ENCODE data around the gene GLI3.

GLI3 gene

GRCh38 chr7:42214060-42214679, 22.8 kb downstream of the GLI3 start:
- Histone ChIP-seq H3K36me3 (ENCODE audit: control insufficient read depth in 1 of 2, insufficient read depth in 2 of 2, low read length in 2 of 2) (no peaks in the 10 kb centered on the region), H2BK5ac (ENCODE audit: low read depth, low read length, poor library complexity) (no peak overlapping the region), H2AFZ (ENCODE audit: insufficient read depth, low read length, poor library complexity) (no peak overlapping the region), H3K18ac (ENCODE audit: low read length) (no peak overlapping the region), H3K79me2 (ENCODE audit: control insufficient read depth, insufficient read depth, low read length, poor library complexity) (no peaks in the 10 kb centered on the region), H4K12ac (ENCODE audit: low read depth, low read length) (no peak overlapping the region), H3K14ac (ENCODE audit: low read length) (no peak overlapping the region), H3K4me1 (ENCODE audit: control insufficient read depth in 1 of 2, insufficient read depth in 2 of 2, low read length in 2 of 2) (peaks cover 0 to 7% of the 10 kb centered on the region in 2 experiments), H3K4me3 (ENCODE audit: low read depth, low read length) (no peak overlapping the region), H4K8ac (ENCODE audit: low read depth, low read length) (no peak overlapping the region), H3K9ac (ENCODE audit: low read length) (no peak overlapping the region), H2BK120ac (ENCODE audit: insufficient read depth, low read length, poor library complexity) (no peak overlapping the region), H3K79me1 (ENCODE audit: low read length) (no peaks in the 10 kb centered on the region), H3K9me3 (ENCODE audit: insufficient read depth, low read depth, low read length) (no peaks in the 10 kb centered on the region), H3K27ac (ENCODE audit: low read depth, low read length) (no peak overlapping the region), H3K23ac (ENCODE audit: low read length) (no peak overlapping the region), H3K4ac (ENCODE audit: low read depth, low read length) (no peak overlapping the region), H4K91ac (ENCODE audit: low read depth, low read length) (no peak overlapping the region), H2BK12ac (ENCODE audit: low read length) (no peak overlapping the region), H2AK5ac (ENCODE audit: low read length) (no peak overlapping the region), H3K4me2 (ENCODE audit: low read length) (no peak overlapping the region), H3K27me3 (ENCODE audit: insufficient read depth, low read length) (no peaks in the 10 kb centered on the region)
- DNase-seq = no peak
- no CpG with 5 or more reads among the region's 8 CpGs for WGBS (ENCODE audit: extremely low coverage, insufficient coverage, insufficient read length)

GRCh38 chr7:42213093-42213492, 23.9 kb downstream of the GLI3 start:
- H3K27me3 ChIP-seq (ENCODE audit: insufficient read depth, low read length) = no peaks in the 10 kb centered on the region
- WGBS (ENCODE audit: extremely low coverage, insufficient coverage, insufficient read length) = no CpG with 5 or more reads among the region's 3 CpGs
- no peaks in the 10 kb centered on the region for H3K79me1 ChIP-seq (ENCODE audit: low read length)
- no peak overlapping the region for H3K9ac ChIP-seq (ENCODE audit: low read length)
- H4K91ac ChIP-seq (ENCODE audit: low read depth, low read length) = no peak overlapping the region
- H2AK5ac ChIP-seq (ENCODE audit: low read length) = no peak overlapping the region
- no peak overlapping the region for H3K27ac ChIP-seq (ENCODE audit: low read depth, low read length)
- H3K9me3 ChIP-seq (ENCODE audit: insufficient read depth, low read depth, low read length) = no peaks in the 10 kb centered on the region
- H3K4me3 ChIP-seq (ENCODE audit: low read depth, low read length) = no peak overlapping the region
- no peak for DNase-seq
- H2BK12ac ChIP-seq (ENCODE audit: low read length) = no peak overlapping the region
- H2BK5ac ChIP-seq (ENCODE audit: low read depth, low read length, poor library complexity) = no peak overlapping the region
- no peaks in the 10 kb centered on the region for H3K79me2 ChIP-seq (ENCODE audit: control insufficient read depth, insufficient read depth, low read length, poor library complexity)
- H3K23ac ChIP-seq (ENCODE audit: low read length) = no peak overlapping the region
- H3K4me2 ChIP-seq (ENCODE audit: low read length) = no peak overlapping the region
- H4K8ac ChIP-seq (ENCODE audit: low read depth, low read length) = no peak overlapping the region
- H3K4ac ChIP-seq (ENCODE audit: low read depth, low read length) = no peak overlapping the region
- H4K12ac ChIP-seq (ENCODE audit: low read depth, low read length) = no peak overlapping the region
- no peaks in the 10 kb centered on the region for H3K36me3 ChIP-seq (ENCODE audit: control insufficient read depth in 1 of 2, insufficient read depth in 2 of 2, low read length in 2 of 2)
- H3K18ac ChIP-seq (ENCODE audit: low read length) = no peak overlapping the region
- peaks cover 0 to 7% of the 10 kb centered on the region in 2 experiments for H3K4me1 ChIP-seq (ENCODE audit: control insufficient read depth in 1 of 2, insufficient read depth in 2 of 2, low read length in 2 of 2)
- no peak overlapping the region for H2AFZ ChIP-seq (ENCODE audit: insufficient read depth, low read length, poor library complexity)
- H2BK120ac ChIP-seq (ENCODE audit: insufficient read depth, low read length, poor library complexity) = no peak overlapping the region
- no peak overlapping the region for H3K14ac ChIP-seq (ENCODE audit: low read length)

GRCh38 chr7:42212541-42213090, 24.4 kb downstream of the GLI3 start:
- no peak overlapping the region for H2AFZ ChIP-seq (ENCODE audit: insufficient read depth, low read length, poor library complexity)
- no peak overlapping the region for H2AK5ac ChIP-seq (ENCODE audit: low read length)
- no peak for DNase-seq
- H3K4ac ChIP-seq (ENCODE audit: low read depth, low read length) = no peak overlapping the region
- no peak overlapping the region for H4K12ac ChIP-seq (ENCODE audit: low read depth, low read length)
- H3K27me3 ChIP-seq (ENCODE audit: insufficient read depth, low read length) = no peaks in the 10 kb centered on the region
- H3K79me2 ChIP-seq (ENCODE audit: control insufficient read depth, insufficient read depth, low read length, poor library complexity) = no peaks in the 10 kb centered on the region
- no peak overlapping the region for H3K27ac ChIP-seq (ENCODE audit: low read depth, low read length)
- no peak overlapping the region for H3K18ac ChIP-seq (ENCODE audit: low read length)
- H4K91ac ChIP-seq (ENCODE audit: low read depth, low read length) = no peak overlapping the region
- H3K9ac ChIP-seq (ENCODE audit: low read length) = no peak overlapping the region
- no peaks in the 10 kb centered on the region for H3K79me1 ChIP-seq (ENCODE audit: low read length)
- peaks cover 0 to 7% of the 10 kb centered on the region in 2 experiments for H3K4me1 ChIP-seq (ENCODE audit: control insufficient read depth in 1 of 2, insufficient read depth in 2 of 2, low read length in 2 of 2)
- H3K9me3 ChIP-seq (ENCODE audit: insufficient read depth, low read depth, low read length) = no peaks in the 10 kb centered on the region
- H2BK120ac ChIP-seq (ENCODE audit: insufficient read depth, low read length, poor library complexity) = no peak overlapping the region
- H3K23ac ChIP-seq (ENCODE audit: low read length) = no peak overlapping the region
- H3K36me3 ChIP-seq (ENCODE audit: control insufficient read depth in 1 of 2, insufficient read depth in 2 of 2, low read length in 2 of 2) = no peaks in the 10 kb centered on the region
- no CpG with 5 or more reads among the region's 8 CpGs for WGBS (ENCODE audit: extremely low coverage, insufficient coverage, insufficient read length)
- H4K8ac ChIP-seq (ENCODE audit: low read depth, low read length) = no peak overlapping the region
- no peak overlapping the region for H2BK12ac ChIP-seq (ENCODE audit: low read length)
- no peak overlapping the region for H3K4me2 ChIP-seq (ENCODE audit: low read length)
- no peak overlapping the region for H3K14ac ChIP-seq (ENCODE audit: low read length)
- H3K4me3 ChIP-seq (ENCODE audit: low read depth, low read length) = no peak overlapping the region
- no peak overlapping the region for H2BK5ac ChIP-seq (ENCODE audit: low read depth, low read length, poor library complexity)

- Histone ChIP-seq H2BK120ac (ENCODE audit: insufficient read depth, low read length, poor library complexity) (no peak overlapping the region), H3K36me3 (ENCODE audit: control insufficient read depth in 1 of 2, insufficient read depth in 2 of 2, low read length in 2 of 2) (no peaks in the 10 kb centered on the region), H3K79me2 (ENCODE audit: control insufficient read depth, insufficient read depth, low read length, poor library complexity) (no peaks in the 10 kb centered on the region), H3K4me2 (ENCODE audit: low read length) (no peak overlapping the region), H3K4me1 (ENCODE audit: control insufficient read depth in 1 of 2, insufficient read depth in 2 of 2, low read length in 2 of 2) (peaks cover 0 to 5% of the 10 kb centered on the region in 2 experiments), H2BK12ac (ENCODE audit: low read length) (no peak overlapping the region), H3K23ac (ENCODE audit: low read length) (no peak overlapping the region), H3K4me3 (ENCODE audit: low read depth, low read length) (no peak overlapping the region), H4K91ac (ENCODE audit: low read depth, low read length) (no peak overlapping the region), H2AFZ (ENCODE audit: insufficient read depth, low read length, poor library complexity) (no peak overlapping the region), H3K4ac (ENCODE audit: low read depth, low read length) (no peak overlapping the region), H3K18ac (ENCODE audit: low read length) (no peak overlapping the region), H3K79me1 (ENCODE audit: low read length) (no peaks in the 10 kb centered on the region), H3K9me3 (ENCODE audit: insufficient read depth, low read depth, low read length) (no peaks in the 10 kb centered on the region), H3K27me3 (ENCODE audit: insufficient read depth, low read length) (no peaks in the 10 kb centered on the region), H3K27ac (ENCODE audit: low read depth, low read length) (no peak overlapping the region), H3K9ac (ENCODE audit: low read length) (no peak overlapping the region), H2AK5ac (ENCODE audit: low read length) (no peak overlapping the region), H4K12ac (ENCODE audit: low read depth, low read length) (no peak overlapping the region), H2BK5ac (ENCODE audit: low read depth, low read length, poor library complexity) (no peak overlapping the region), H4K8ac (ENCODE audit: low read depth, low read length) (no peak overlapping the region), H3K14ac (ENCODE audit: low read length) (no peak overlapping the region)
- no CpG with 5 or more reads among the region's 3 CpGs for WGBS (ENCODE audit: extremely low coverage, insufficient coverage, insufficient read length)
- DNase-seq = no peak
Observed at GRCh38 chr7:42211938-42212337, 25.1 kb downstream of the GLI3 start.
